ENCODE data around the gene ISCU.
"Not testable (repeated sequence)": the region's sequence is repeated elsewhere in the genome, so short reads cannot be mapped to it uniquely, and the experiment has no call there.

Gene ISCU

DNA sequence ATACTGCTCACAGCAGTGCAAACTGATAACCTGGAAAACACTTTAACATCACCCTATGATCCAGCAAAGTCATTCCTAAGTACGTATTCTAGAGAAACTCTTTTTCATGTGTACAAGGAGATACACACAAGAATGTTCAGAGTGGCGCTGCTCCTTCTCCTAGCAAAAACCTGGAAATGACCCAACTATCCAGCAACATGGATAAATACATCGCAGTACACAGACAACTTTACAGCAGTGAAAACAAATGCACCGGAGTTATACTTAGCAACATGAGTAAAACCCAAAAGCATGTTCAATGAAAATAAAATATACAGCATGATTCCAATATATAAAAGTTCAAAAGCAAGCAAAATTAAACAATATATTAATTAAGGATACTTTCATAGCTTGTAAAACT lies 20.1 kb upstream of the ISCU start:
- TF ChIP-seq, protein P1, sequence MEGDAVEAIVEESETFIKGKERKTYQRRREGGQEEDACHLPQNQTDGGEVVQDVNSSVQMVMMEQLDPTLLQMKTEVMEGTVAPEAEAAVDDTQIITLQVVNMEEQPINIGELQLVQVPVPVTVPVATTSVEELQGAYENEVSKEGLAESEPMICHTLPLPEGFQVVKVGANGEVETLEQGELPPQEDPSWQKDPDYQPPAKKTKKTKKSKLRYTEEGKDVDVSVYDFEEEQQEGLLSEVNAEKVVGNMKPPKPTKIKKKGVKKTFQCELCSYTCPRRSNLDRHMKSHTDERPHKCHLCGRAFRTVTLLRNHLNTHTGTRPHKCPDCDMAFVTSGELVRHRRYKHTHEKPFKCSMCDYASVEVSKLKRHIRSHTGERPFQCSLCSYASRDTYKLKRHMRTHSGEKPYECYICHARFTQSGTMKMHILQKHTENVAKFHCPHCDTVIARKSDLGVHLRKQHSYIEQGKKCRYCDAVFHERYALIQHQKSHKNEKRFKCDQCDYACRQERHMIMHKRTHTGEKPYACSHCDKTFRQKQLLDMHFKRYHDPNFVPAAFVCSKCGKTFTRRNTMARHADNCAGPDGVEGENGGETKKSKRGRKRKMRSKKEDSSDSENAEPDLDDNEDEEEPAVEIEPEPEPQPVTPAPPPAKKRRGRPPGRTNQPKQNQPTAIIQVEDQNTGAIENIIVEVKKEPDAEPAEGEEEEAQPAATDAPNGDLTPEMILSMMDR (IDR thresholded peaks at IDR 0.05; ENCODE audit: borderline replicate concordance, control extremely low read depth, extremely low read depth, insufficient read depth, missing control alignments): no peak
- DNase-seq (ENCODE audit: low spot score): no peak
- in situ Hi-C loops (cut with MboI; ENCODE audit: low sequenced_read_pairs, unreplicated experiment): no loop called here

DNA sequence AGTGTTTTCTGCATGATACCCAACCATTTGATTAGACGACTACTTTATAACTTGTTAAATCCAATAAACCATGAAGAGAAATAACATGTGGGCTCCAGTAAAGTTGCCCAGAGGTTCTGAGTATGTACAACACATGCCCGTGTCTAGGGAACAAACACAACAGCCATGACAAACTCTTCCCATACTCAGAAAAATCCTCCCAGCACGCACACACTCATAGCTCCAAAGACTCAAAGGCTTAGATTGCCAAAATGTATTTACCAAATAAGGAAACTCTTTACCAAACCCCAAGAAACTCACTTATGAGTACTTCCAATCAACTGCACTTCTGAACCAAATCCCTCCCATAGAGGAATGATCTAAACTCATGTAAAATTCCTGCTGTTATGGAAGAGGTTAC lies 18.7 kb upstream of the ISCU start:
- TF ChIP-seq, protein P1 (IDR thresholded peaks at IDR 0.05; ENCODE audit: borderline replicate concordance, control extremely low read depth, extremely low read depth, insufficient read depth, missing control alignments): no peak
- DNase-seq (ENCODE audit: low spot score): no peak
- in situ Hi-C loops (cut with MboI; ENCODE audit: low sequenced_read_pairs, unreplicated experiment): no loop called here

DNA sequence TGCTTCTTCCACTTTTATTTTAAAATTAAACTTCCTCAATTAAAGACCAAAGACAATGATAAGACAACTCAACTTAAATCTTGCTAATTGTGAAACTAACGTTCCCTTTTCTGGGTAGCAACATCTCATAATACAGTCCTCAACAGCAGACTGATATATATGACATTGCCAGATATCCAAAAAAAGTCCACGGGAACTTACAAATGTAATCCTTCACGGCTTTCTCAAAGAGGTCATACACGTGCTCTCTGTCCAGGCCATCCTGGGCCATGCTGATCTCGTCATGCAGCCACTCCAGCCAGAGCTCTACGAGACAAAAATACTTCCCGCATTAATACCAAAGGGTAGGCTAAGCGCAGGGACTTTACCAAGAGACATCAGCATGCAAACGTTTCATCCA lies 14.7 kb upstream of the ISCU start:
- in situ Hi-C loops (cut with MboI; ENCODE audit: low sequenced_read_pairs, unreplicated experiment): no loop called here
- TF ChIP-seq, protein P1 (IDR thresholded peaks at IDR 0.05; ENCODE audit: borderline replicate concordance, control extremely low read depth, extremely low read depth, insufficient read depth, missing control alignments): no peak
- no peak for DNase-seq (ENCODE audit: low spot score)

DNA sequence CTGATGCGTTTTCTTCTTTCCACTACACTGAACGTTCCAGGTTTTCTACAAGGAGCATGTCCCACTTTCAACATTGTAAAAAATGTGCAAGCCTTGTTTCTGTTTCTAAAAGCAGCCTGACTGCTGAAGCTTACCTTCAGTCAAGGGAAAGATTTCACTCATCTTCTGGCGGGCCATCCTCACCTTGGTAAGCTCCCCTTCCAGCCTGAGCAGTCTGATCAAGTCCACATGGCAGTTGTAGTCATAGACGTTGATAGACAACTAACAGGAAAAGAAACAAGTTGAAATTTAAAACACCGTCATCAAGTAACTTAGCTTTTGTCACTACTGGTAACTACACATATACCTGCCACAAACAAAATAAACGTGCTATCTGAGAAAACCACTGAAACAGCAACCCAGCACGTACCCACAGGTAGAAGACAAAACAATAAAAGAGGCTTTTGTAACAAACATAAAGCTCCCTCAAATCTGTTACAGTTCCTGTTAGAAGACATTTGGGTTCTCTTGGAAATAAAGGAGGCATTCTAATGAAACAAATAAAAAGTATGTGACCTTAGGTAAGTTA lies 13.4 kb upstream of the ISCU start:
- TF ChIP-seq, protein P1 (IDR thresholded peaks at IDR 0.05; ENCODE audit: borderline replicate concordance, control extremely low read depth, extremely low read depth, insufficient read depth, missing control alignments): no peak
- in situ Hi-C loops (cut with MboI; ENCODE audit: low sequenced_read_pairs, unreplicated experiment): no loop called here
- DNase-seq (ENCODE audit: low spot score): no peak

DNA sequence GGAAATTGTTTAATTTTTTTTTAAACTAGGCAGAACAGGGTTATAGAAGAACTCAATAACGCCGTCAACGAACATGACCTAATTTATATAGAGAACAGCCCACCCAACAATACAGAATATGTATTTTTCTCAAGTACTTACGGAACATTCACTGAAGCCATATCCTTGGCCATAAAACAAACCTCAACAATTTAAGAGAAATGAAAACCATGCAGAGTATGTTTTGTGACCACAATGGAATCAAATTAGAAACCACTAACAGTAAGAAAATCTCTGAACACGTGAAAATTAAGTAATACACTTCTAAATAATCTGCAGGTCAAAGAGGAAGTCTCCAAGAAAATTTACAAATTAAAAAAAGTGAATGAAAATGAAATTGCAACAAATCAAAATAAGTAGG lies 10.9 kb upstream of the ISCU start:
- in situ Hi-C loops (cut with MboI; ENCODE audit: low sequenced_read_pairs, unreplicated experiment): loop anchor here (25.0 kb wide), 1 partner anchor 536 kb away; the partner anchor contains the start of genes ALKBH2 and UNG
- TF ChIP-seq, protein P1 (IDR thresholded peaks at IDR 0.05; ENCODE audit: borderline replicate concordance, control extremely low read depth, extremely low read depth, insufficient read depth, missing control alignments): no peak
- no peak for DNase-seq (ENCODE audit: low spot score)

DNA sequence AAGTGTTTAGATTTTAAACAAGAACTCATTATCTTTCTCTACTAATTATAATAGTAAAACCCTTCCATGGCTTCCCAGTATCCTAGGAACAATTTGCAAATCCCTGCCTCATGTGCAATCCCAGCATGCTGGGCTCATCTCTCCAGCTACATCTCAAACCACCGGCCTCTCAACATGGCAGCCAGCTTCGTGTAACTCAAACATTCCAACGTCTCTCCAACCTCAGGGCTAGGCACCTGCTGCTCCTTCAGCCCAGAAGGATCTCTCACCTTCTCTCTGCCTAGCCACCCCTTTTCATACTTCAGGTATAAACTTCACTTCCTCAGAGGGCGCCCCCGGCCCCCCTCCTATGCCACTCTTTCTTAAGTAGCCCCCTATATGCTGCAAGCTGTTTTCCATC lies 8.6 kb upstream of the ISCU start:
- TF ChIP-seq, protein P1 (IDR thresholded peaks at IDR 0.05; ENCODE audit: borderline replicate concordance, control extremely low read depth, extremely low read depth, insufficient read depth, missing control alignments): no peak
- DNase-seq (ENCODE audit: low spot score): no peak
- in situ Hi-C loops (cut with MboI; ENCODE audit: low sequenced_read_pairs, unreplicated experiment): loop anchor here (25.0 kb wide), 1 partner anchor 534 kb away; the partner anchor contains the start of genes ALKBH2 and UNG

DNA sequence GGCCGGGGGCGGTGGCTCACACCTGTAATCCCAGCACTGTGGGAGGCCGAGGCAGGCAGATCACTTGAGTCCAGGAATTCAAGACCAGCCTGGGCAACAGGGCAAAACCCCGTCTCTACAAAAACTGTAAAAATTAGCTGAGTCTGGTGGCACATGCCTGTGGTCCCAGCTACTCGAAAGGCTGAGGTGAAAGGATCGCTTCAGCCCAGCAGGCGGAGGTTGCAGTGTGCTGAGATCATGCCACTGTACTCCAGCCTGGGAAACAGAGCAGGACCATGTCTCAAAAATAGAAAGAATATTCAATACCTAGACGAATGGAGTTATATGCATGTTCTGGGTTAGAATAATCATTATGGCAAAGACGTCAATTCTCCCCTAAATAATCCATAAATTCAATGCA lies 7.0 kb upstream of the ISCU start:
- in situ Hi-C loops (cut with MboI; ENCODE audit: low sequenced_read_pairs, unreplicated experiment): loop anchor here (25.0 kb wide), 1 partner anchor 532 kb away; the partner anchor contains the start of genes ALKBH2 and UNG
- DNase-seq (ENCODE audit: low spot score): not testable (repeated sequence)
